BLaER1 treated with 17β-estradiol and CSF1 and Interleukin-3, amounts not matched to agents 10 nM and 100 nM (cell line): ENCODE measurements around the gene DND1.

Experiments
- H3K27ac ChIP-seq, 11 experiments: shearing (Covaris generic); formaldehyde crosslinking; 2 replicates each; pipeline ENCODE4 v1.8.1; 2022
- H3K27me3 ChIP-seq, 11 experiments: shearing (Covaris generic); formaldehyde crosslinking; 2 replicates each; pipeline ENCODE4 v1.8.1; 2022
- H3K36me3 ChIP-seq, 11 experiments: shearing (Covaris generic); formaldehyde crosslinking; 2 replicates each; pipeline ENCODE4 v1.8.1; 2022
- H3K4me1 ChIP-seq, 10 experiments: shearing (Covaris generic); formaldehyde crosslinking; 2 replicates each; pipeline ENCODE4 v1.8.1; 2022
- H3K4me2 ChIP-seq, 11 experiments: shearing (Covaris generic); formaldehyde crosslinking; 2 replicates each; pipeline ENCODE4 v1.8.1; 2022
- H3K4me3 ChIP-seq, 10 experiments: shearing (Covaris generic); formaldehyde crosslinking; 2 replicates each; pipeline ENCODE4 v1.8.1; 2022
- H3K9ac ChIP-seq, 11 experiments: shearing (Covaris generic); formaldehyde crosslinking; 2 replicates each; pipeline ENCODE4 v1.8.1; 2022
- H3K9me3 ChIP-seq, 11 experiments: shearing (Covaris generic); formaldehyde crosslinking; replicated peaks in 1 of 11; 2 replicates each; pipeline ENCODE4 v1.8.1; 2022
- H4K20me1 ChIP-seq, 11 experiments: shearing (Covaris generic); formaldehyde crosslinking; 2 replicates each; pipeline ENCODE4 v1.8.1; 2022
- Cebpa-rat ChIP-seq, 11 experiments: shearing (Covaris generic); IDR thresholded peaks; 2 replicates each; pipeline ENCODE4 v1.8.1; 2022

Gene DND1

GRCh38 chr5:140635291-140636257, 37.8 kb downstream of the DND1 start:
- peaks cover 0 to 11% (median 0%) of the 10 kb centered on the region in 11 experiments; a peak in 4 of 22 replicates for H4K20me1 ChIP-seq
- peaks cover 0 to 24% (median 9%) of the 10 kb centered on the region in 11 experiments; a peak in 11 of 22 replicates for H3K36me3 ChIP-seq
- H3K27ac ChIP-seq = peak overlapping the region in 8 of 11 experiments; percentile 29 to 99 (median 78); a peak in 13 of 22 replicates
- peaks cover 19 to 95% (median 63%) of the 10 kb centered on the region in 10 experiments for H3K4me1 ChIP-seq
- H3K9me3 ChIP-seq = peaks cover 9 to 30% (median 24%) of the 10 kb centered on the region in 11 experiments
- 0 out of 22 replicates have a peak, but pooled peaks of 1 of the 11 experiments have one; percentile 34 for TF ChIP-seq Cebpa-rat (IDR thresholded peaks at IDR 0.05)
- H3K27me3 ChIP-seq = peaks cover 0 to 42% (median 36%) of the 10 kb centered on the region in 11 experiments; a peak in 17 of 22 replicates
- peak overlapping the region in 5 of 11 experiments; percentile 4 to 88 (median 86); a peak in 10 of 22 replicates for H3K4me2 ChIP-seq
- H3K4me3 ChIP-seq = no peak overlapping the region
- H3K9ac ChIP-seq = peak overlapping the region in 5 of 11 experiments; percentile 17 to 52 (median 33); a peak in 7 of 22 replicates

DNA sequence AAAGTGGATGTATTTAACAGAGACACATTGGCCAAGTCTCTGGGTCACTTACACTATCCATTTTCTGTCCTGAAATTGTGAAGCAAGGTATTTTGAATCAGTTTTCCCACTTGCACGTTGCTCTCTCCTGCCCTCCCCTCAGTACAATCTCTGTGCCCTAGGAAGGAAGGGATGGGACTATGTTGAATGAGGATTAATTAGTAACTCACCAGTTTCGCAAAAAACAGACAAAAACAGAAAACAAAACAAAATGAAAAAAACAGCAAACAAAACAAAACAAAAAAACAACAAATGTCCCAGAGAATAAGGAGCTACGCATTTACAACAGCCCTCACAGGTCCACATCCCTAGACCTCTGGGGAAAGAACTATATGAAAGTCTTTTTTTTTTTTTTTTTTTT, 39.3 kb downstream of the DND1 start:
- Histone ChIP-seq H3K4me1 (peaks cover 7 to 87% (median 59%) of the 10 kb centered on the region in 10 experiments), H4K20me1 (peaks cover 0 to 11% (median 0%) of the 10 kb centered on the region in 11 experiments; a peak in 4 of 22 replicates), H3K4me2 (peak overlapping the region in 6 of 11 experiments; percentile 61 to 92 (median 81); a peak in 12 of 22 replicates), H3K27ac (peak overlapping the region in 6 of 11 experiments; percentile 56 to 95 (median 91); a peak in 11 of 22 replicates), H3K36me3 (peaks cover 0 to 29% (median 9%) of the 10 kb centered on the region in 11 experiments; a peak in 10 of 22 replicates), H3K9ac (peak overlapping the region in 5 of 11 experiments; percentile 0 to 96 (median 80); a peak in 7 of 22 replicates), H3K4me3 (peak overlapping the region in 2 of 10 experiments; percentile 79 to 81; a peak in 3 of 20 replicates), H3K27me3 (peaks cover 0 to 49% (median 41%) of the 10 kb centered on the region in 11 experiments; a peak in 17 of 22 replicates), H3K9me3 (peaks cover 9 to 44% (median 27%) of the 10 kb centered on the region in 11 experiments)
- no peak for TF ChIP-seq Cebpa-rat (IDR thresholded peaks at IDR 0.05)

- no peak for TF ChIP-seq Cebpa-rat (IDR thresholded peaks at IDR 0.05)
- H3K9me3 ChIP-seq = peaks cover 15 to 51% (median 33%) of the 10 kb centered on the region in 11 experiments
- H3K4me3 ChIP-seq = peak overlapping the region in 7 of 10 experiments; percentile 28 to 81 (median 70); a peak in 13 of 20 replicates
- H3K27me3 ChIP-seq = peaks cover 0 to 49% (median 41%) of the 10 kb centered on the region in 11 experiments; a peak in 17 of 22 replicates
- H4K20me1 ChIP-seq = peaks cover 0 to 11% (median 0%) of the 10 kb centered on the region in 11 experiments; a peak in 4 of 22 replicates
- peaks cover 0 to 35% (median 9%) of the 10 kb centered on the region in 11 experiments; a peak in 10 of 22 replicates for H3K36me3 ChIP-seq
- H3K4me1 ChIP-seq = peaks cover 1 to 89% (median 58%) of the 10 kb centered on the region in 10 experiments; a peak in 18 of 20 replicates
- peak overlapping the region in 10 of 11 experiments; percentile 31 to 92 (median 71); a peak in 15 of 22 replicates for H3K4me2 ChIP-seq
- H3K9ac ChIP-seq = peak overlapping the region in 6 of 11 experiments; percentile 55 to 96 (median 80); a peak in 10 of 22 replicates
- H3K27ac ChIP-seq = peak overlapping the region in 7 of 11 experiments; percentile 28 to 95 (median 89); a peak in 12 of 22 replicates
These were observed 39.9 kb downstream of the DND1 start for GRCh38 chr5:140633501-140633900.

GRCh38 chr5:140633021-140633471, 40.3 kb downstream of the DND1 start, which contains the start of gene CD14:
CD14 (minus strand) TSS chr5:140633175; CDS start chr5:140633071, 104 bp downstream.
- H4K20me1 ChIP-seq = peaks cover 0 to 11% (median 0%) of the 10 kb centered on the region in 11 experiments; a peak in 4 of 22 replicates

GRCh38 chr5:140632366-140633020, 40.9 kb downstream of the DND1 start:
- Histone ChIP-seq H3K4me3 (peak overlapping the region in 9 of 10 experiments; percentile 24 to 81 (median 54); a peak in 17 of 20 replicates), H3K27ac (peak overlapping the region in 8 of 11 experiments; percentile 14 to 95 (median 76); a peak in 13 of 22 replicates), H3K4me2 (peak overlapping the region; percentile 31 to 92 (median 69); a peak in 21 of 22 replicates), H3K4me1 (peaks cover 0 to 82% (median 52%) of the 10 kb centered on the region in 10 experiments; a peak in 15 of 20 replicates), H3K9ac (peak overlapping the region in 7 of 11 experiments; percentile 28 to 96 (median 79); a peak in 13 of 22 replicates), H3K9me3 (peaks cover 25 to 61% (median 43%) of the 10 kb centered on the region in 11 experiments), H4K20me1 (peaks cover 0 to 11% (median 0%) of the 10 kb centered on the region in 11 experiments; a peak in 4 of 22 replicates), H3K27me3 (peaks cover 0 to 49% (median 41%) of the 10 kb centered on the region in 11 experiments; a peak in 17 of 22 replicates), H3K36me3 (peaks cover 0 to 41% (median 9%) of the 10 kb centered on the region in 11 experiments; a peak in 10 of 22 replicates)
- no peak for TF ChIP-seq Cebpa-rat (IDR thresholded peaks at IDR 0.05)

More at GRCh38 chr5:140633021-140633471, 40.3 kb downstream of the DND1 start, which contains the start of gene CD14:
- no peak for TF ChIP-seq Cebpa-rat (IDR thresholded peaks at IDR 0.05)
- H3K4me2 ChIP-seq = peak within 1 kb of the TSS; percentile 31 to 92 (median 69); a peak in 21 of 22 replicates
- peaks cover 19 to 55% (median 37%) of the 10 kb centered on the region in 11 experiments for H3K9me3 ChIP-seq
- peaks cover 0 to 87% (median 55%) of the 10 kb centered on the region in 10 experiments; a peak in 15 of 20 replicates for H3K4me1 ChIP-seq
- peaks cover 0 to 39% (median 9%) of the 10 kb centered on the region in 11 experiments; a peak in 10 of 22 replicates for H3K36me3 ChIP-seq
- H3K27ac ChIP-seq = peak within 1 kb of the TSS in 8 of 11 experiments; percentile 14 to 95 (median 76); a peak in 13 of 22 replicates
- peak within 1 kb of the TSS in 7 of 11 experiments; percentile 28 to 96 (median 79); a peak in 13 of 22 replicates for H3K9ac ChIP-seq
- H3K4me3 ChIP-seq = peak within 1 kb of the TSS in 9 of 10 experiments; percentile 24 to 81 (median 54); a peak in 17 of 20 replicates
- H3K27me3 ChIP-seq = peaks cover 0 to 49% (median 41%) of the 10 kb centered on the region in 11 experiments; a peak in 17 of 22 replicates

- H3K4me2 ChIP-seq = peak overlapping the region in 10 of 11 experiments; percentile 38 to 92 (median 71); a peak in 18 of 22 replicates
- peak overlapping the region in 6 of 11 experiments; percentile 56 to 95 (median 91); a peak in 11 of 22 replicates for H3K27ac ChIP-seq
- TF ChIP-seq Cebpa-rat (IDR thresholded peaks at IDR 0.05) = no peak
- peaks cover 0 to 11% (median 0%) of the 10 kb centered on the region in 11 experiments; a peak in 4 of 22 replicates for H4K20me1 ChIP-seq
- H3K4me3 ChIP-seq = peak overlapping the region in 8 of 10 experiments; percentile 28 to 81 (median 62); a peak in 17 of 20 replicates
- peaks cover 0 to 76% (median 48%) of the 10 kb centered on the region in 10 experiments; a peak in 15 of 20 replicates for H3K4me1 ChIP-seq
- peak overlapping the region in 5 of 11 experiments; percentile 62 to 96 (median 80); a peak in 9 of 22 replicates for H3K9ac ChIP-seq
- peaks cover 30 to 67% (median 49%) of the 10 kb centered on the region in 11 experiments for H3K9me3 ChIP-seq
- H3K36me3 ChIP-seq = peaks cover 0 to 41% (median 9%) of the 10 kb centered on the region in 11 experiments; a peak in 10 of 22 replicates
- H3K27me3 ChIP-seq = peaks cover 0 to 49% (median 41%) of the 10 kb centered on the region in 11 experiments; a peak in 17 of 22 replicates
These were observed 41.5 kb downstream of the DND1 start for GRCh38 chr5:140631831-140632365.
